A673 (cell line): ENCODE results near the gene ALDH3B2. TPM values are rescaled to one million over a fixed set of nuclear protein-coding genes. Genes with fewer than 3 reads are reported as not detected.

Experiments used
- BruUV-seq: library from RNA; stranded (reverse); fragments of 400-500 nt; replicated peaks from 2 replicates; lab custom pipeline; 2021; lab: Mats Ljungman, UMichigan
- CTCF ChIA-PET: fragments of 300-600 bp; sonication (Branson Sonifier 250); formaldehyde crosslinking; loops from one replicate; lab custom pipeline; 2022; ENCODE audit warnings: antibody characterized with exemption; lab: Charles Lee
- POLR2A ChIA-PET: fragments of 300-600 bp; sonication (Branson Sonifier 250); formaldehyde crosslinking; loops from one replicate; lab custom pipeline; 2022; ENCODE audit warnings: antibody characterized with exemption; ENCODE audit not compliant: low non-redundant PET; lab: Charles Lee
- DNase-seq: peaks from one replicate; pipeline ENCODE4 v3.0.0-alpha.2; 2015; ENCODE audit warnings: low spot score
- H3K27ac ChIP-seq: fragments of 200-600 bp; sonication (generic); 2 replicates; pipeline ENCODE4 v1.5.1; 2016; ENCODE audit warnings: mixed run types, low read depth, mild to moderate bottlenecking, mixed read lengths, antibody characterized with exemption, low read length; ENCODE audit not compliant: poor library complexity, severe bottlenecking
- H3K27me3 ChIP-seq: fragments of 200-600 bp; sonication (generic); replicated peaks from 2 replicates; pipeline ENCODE4 v1.6.1; 2017; ENCODE audit warnings: mixed run types, low read depth, mild to moderate bottlenecking, mixed read lengths, antibody characterized with exemption, low read length; ENCODE audit not compliant: insufficient read depth, poor library complexity
- H3K36me3 ChIP-seq: fragments of 200-600 bp; sonication (generic); 2 replicates; pipeline ENCODE4 v1.6.1; 2016; ENCODE audit warnings: mixed run types, mild to moderate bottlenecking, mixed read lengths, antibody characterized with exemption, low read length; ENCODE audit not compliant: insufficient read depth, poor library complexity, severe bottlenecking
- H3K4me1 ChIP-seq: fragments of 200-600 bp; sonication (generic); 2 replicates; pipeline ENCODE4 v1.6.1; 2017; ENCODE audit warnings: mixed run types, mild to moderate bottlenecking, mixed read lengths, antibody characterized with exemption, low read length; ENCODE audit not compliant: insufficient read depth, poor library complexity, severe bottlenecking
- H3K4me3 ChIP-seq: fragments of 200-600 bp; sonication (generic); 2 replicates; pipeline ENCODE4 v1.5.1; 2016; ENCODE audit warnings: low read depth, mixed run types, mild to moderate bottlenecking, mixed read lengths, low read length; ENCODE audit not compliant: poor library complexity, severe bottlenecking
- H3K9me3 ChIP-seq: fragments of 200-600 bp; sonication (generic); 2 replicates; pipeline ENCODE4 v1.6.1; 2016; ENCODE audit warnings: mixed run types, low read depth, mild to moderate bottlenecking, mixed read lengths, antibody characterized with exemption, low read length; ENCODE audit not compliant: poor library complexity, severe bottlenecking
- EZH2 ChIP-seq: fragments of 200-600 bp; sonication (generic); IDR thresholded peaks from 2 replicates; pipeline ENCODE4 v1.6.1; 2017; ENCODE audit warnings: borderline replicate concordance, low read depth, mild to moderate bottlenecking, mixed read lengths, antibody characterized with exemption, low read length; ENCODE audit not compliant: poor library complexity, severe bottlenecking
- intact Hi-C: fragments of 100-400 bp; cut with micrococcal nuclease; formaldehyde crosslinking; loops from one replicate; pipeline ENCODE4 v1.10.0; 2022; ENCODE audit not compliant: unreplicated experiment
- total RNA-seq: library from RNA; stranded (reverse); gene quantifications from 2 replicates; pipeline ENCODE4 v1.2.3, GENCODE V29; 2021
- TF ChIP-seq, protein P1 (sequence below): fragments of 300-800, 200-600 bp; sonication (generic); conservative IDR thresholded peaks from 2 replicates; pipeline ENCODE4 v1.5.1; 2017; ENCODE audit warnings: low read depth, mild to moderate bottlenecking, antibody characterized with exemption, low read length, moderate library complexity, mixed read lengths

The ALDH3B2 gene
- total RNA-seq, 1 experiment from 2014 or later: not detected

GRCh38 chr11:67630228-67630942 lies 44.0 kb downstream of the ALDH3B2 start:
- intact Hi-C loops: loop anchor here (5.0 kb wide), 1 partner anchor 172 kb away; no protein-coding TSS in a partner anchor
- peak; percentile 99 for DNase-seq
- Histone ChIP-seq H3K4me1 (peaks cover 11% of the 10 kb centered on the region), H3K27me3 (no peaks in the 10 kb centered on the region), H3K36me3 (no peaks in the 10 kb centered on the region), H3K9me3 (no peaks in the 10 kb centered on the region), H3K4me3 (peak overlapping the region; percentile 61), H3K27ac (peak overlapping the region; percentile 64)
- TF ChIP-seq, protein P1, sequence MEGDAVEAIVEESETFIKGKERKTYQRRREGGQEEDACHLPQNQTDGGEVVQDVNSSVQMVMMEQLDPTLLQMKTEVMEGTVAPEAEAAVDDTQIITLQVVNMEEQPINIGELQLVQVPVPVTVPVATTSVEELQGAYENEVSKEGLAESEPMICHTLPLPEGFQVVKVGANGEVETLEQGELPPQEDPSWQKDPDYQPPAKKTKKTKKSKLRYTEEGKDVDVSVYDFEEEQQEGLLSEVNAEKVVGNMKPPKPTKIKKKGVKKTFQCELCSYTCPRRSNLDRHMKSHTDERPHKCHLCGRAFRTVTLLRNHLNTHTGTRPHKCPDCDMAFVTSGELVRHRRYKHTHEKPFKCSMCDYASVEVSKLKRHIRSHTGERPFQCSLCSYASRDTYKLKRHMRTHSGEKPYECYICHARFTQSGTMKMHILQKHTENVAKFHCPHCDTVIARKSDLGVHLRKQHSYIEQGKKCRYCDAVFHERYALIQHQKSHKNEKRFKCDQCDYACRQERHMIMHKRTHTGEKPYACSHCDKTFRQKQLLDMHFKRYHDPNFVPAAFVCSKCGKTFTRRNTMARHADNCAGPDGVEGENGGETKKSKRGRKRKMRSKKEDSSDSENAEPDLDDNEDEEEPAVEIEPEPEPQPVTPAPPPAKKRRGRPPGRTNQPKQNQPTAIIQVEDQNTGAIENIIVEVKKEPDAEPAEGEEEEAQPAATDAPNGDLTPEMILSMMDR: peak; percentile 73
- TF ChIP-seq EZH2: no peak
- BruUV-seq: no TSS peak
- ChIA-PET CTCF (interaction anchor here (0.5 to 2.4 kb wide), 5 partner anchors 16 to 228 kb away, joined by 3 to 16 read pairs (median 4); no protein-coding TSS in a partner anchor), POLR2A (interaction anchor here (0.6 to 0.9 kb wide), 2 partner anchors 16 to 369 kb away, joined by 3 to 5 read pairs; no protein-coding TSS in a partner anchor)

DNA sequence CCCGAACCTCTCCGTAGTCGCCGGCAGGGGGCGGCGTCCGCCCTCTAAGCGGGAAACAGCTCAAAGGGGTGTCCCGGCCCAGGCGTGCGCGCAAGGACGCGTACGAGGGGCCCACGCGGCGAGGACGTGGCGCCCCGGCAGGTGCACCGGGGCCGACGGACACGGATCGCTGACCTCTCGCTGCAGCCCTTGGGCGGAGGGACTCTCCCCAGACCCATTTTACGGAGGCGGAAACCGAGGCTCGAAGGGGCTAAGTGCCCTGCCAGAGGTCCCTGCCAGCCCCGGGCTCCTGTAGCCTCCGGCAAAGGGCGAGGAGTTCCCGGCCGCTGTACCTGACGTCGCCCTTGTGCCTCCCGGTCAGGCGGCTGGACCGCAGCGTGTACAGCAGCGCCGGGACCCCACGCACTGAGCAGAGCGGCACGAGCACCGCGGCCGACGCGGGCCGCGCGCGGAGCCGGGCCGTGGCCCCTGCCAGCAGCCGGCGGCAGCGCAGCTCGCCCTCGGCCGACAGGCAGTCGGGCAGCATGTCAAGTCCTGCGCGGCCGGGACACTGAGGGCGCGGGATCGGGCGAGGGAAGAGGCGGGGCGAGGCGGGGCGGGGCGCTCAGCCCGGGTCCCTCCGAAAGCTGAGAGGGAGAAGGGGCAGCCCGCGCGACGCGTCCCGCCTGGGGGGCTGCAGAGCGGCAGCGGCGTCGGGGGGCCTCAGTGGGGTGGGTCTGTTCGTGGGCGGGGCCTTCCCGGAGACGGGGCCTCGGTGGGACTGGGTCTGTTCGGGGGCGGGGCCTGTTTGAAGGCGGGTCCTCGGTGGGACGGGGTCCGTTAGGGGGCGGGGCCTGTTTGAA lies 44.8 kb downstream of the ALDH3B2 start, which contains the start of gene NUDT8:
Gene NUDT8 (minus strand): TSS at position 552 of the 842 bp plus-strand sequence. CDS start 26 bp downstream, at position 526.
- no peaks in the 10 kb centered on the region for H3K9me3 ChIP-seq
- DNase-seq: peak; percentile 93
- H3K4me1 ChIP-seq: peaks cover 11% of the 10 kb centered on the region
- intact Hi-C loops: loop anchor here (5.0 kb wide), 1 partner anchor 173 kb away; no protein-coding TSS in a partner anchor
- no peaks in the 10 kb centered on the region for H3K27me3 ChIP-seq
- POLR2A ChIA-PET: interaction anchor here (0.6 to 0.9 kb wide), 2 partner anchors 15 to 368 kb away, joined by 3 to 5 read pairs; no protein-coding TSS in a partner anchor
- H3K27ac ChIP-seq: peak within 1 kb of the TSS; percentile 83
- CTCF ChIA-PET: interaction anchor here (0.6 to 2.4 kb wide), 10 partner anchors 10 to 209 kb away, joined by 3 to 16 read pairs (median 4); no protein-coding TSS in a partner anchor
- BruUV-seq: no TSS peak
- no peaks in the 10 kb centered on the region for H3K36me3 ChIP-seq
- peak within 1 kb of the TSS; percentile 61 for H3K4me3 ChIP-seq
- no peak for TF ChIP-seq EZH2
- TF ChIP-seq, protein P1: peak; percentile 94

DNA sequence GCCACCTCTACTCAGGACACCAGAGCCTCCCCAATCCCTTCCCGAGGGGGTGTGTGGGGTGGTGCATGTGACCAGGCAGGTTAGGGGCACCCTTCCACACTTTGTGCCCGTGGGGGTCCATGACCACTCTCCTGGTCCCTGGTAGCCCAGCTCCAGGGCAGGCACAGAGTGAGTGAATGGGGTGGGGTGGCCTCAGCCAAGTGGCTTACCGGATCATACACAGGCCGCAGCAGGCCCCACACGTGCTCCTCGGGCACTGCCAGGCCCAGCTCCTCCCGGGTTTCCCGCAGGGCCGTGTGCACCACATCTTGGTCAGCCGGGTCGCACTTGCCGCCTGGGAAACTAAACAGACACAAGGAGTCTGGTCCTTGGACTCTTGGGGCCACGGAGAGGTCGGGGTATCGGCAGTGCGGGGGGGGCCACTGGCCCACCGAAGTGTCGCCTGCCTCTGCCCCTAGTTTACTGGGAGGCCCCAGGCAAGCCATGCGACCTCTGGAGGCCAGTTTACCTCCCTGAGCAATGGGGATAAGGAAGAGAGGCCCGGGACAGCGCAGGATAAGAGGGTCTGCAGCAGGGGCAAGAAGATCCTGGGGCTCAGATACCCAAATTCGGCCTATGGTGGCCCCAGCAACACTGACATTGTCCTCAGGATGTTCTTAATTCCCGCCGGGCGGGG lies 45.6 kb downstream of the ALDH3B2 start:
- no peaks in the 10 kb centered on the region for H3K36me3 ChIP-seq
- ChIA-PET CTCF (interaction anchor here (0.5 to 2.4 kb wide), 9 partner anchors 12 to 1311 kb away, joined by 3 to 16 read pairs (median 4); no protein-coding TSS in a partner anchor), POLR2A (no interaction called here)
- peaks cover 11% of the 10 kb centered on the region for H3K4me1 ChIP-seq
- no peaks in the 10 kb centered on the region for H3K27me3 ChIP-seq
- peak overlapping the region; percentile 61 for H3K4me3 ChIP-seq
- no peak for TF ChIP-seq EZH2
- TF ChIP-seq, protein P1: no peak; the same call in 1 of the 2 replicates
- intact Hi-C loops: no loop called here
- no peak overlapping the region for H3K27ac ChIP-seq
- no TSS peak for BruUV-seq
- DNase-seq: no peak
- no peaks in the 10 kb centered on the region for H3K9me3 ChIP-seq
